IMR-90 (cell line): ENCODE results near the gene ACTR5. TPM values are rescaled to one million over a fixed set of nuclear protein-coding genes. Genes with fewer than 3 reads are reported as not detected.

Source experiments
- ATAC-seq: fragments of 200-7000 bp; cut with Tn5 transposase; 2 replicates; pipeline ENCODE4 v1.9.1; 2020; ENCODE audit warnings: low read depth, mild to moderate bottlenecking, moderate library complexity
- BruUV-seq: library from RNA; stranded (reverse); fragments of 400-500 nt; replicated peaks from 2 replicates; lab custom pipeline; 2021; lab: Mats Ljungman, UMichigan
- CTCF ChIA-PET: fragments of 300-600 bp; formaldehyde crosslinking; extraction: SDS; loops from one replicate; lab custom pipeline; 2021; ENCODE audit warnings: antibody characterized with exemption; lab: Yijun Ruan, JAX
- POLR2A ChIA-PET: fragments of 300-600 bp; sonication (Branson Sonifier 250); formaldehyde crosslinking; loops from one replicate; lab custom pipeline; 2022; ENCODE audit warnings: antibody characterized with exemption; ENCODE audit not compliant: unreplicated experiment; lab: Charles Lee
- DNase-seq: peaks from one replicate; pipeline ENCODE4 v3.0.0; 2013
- H2AFZ ChIP-seq: replicated peaks from 2 replicates; pipeline ENCODE3; 2013; ENCODE audit warnings: low read length, mild to moderate bottlenecking; ENCODE audit not compliant: poor library complexity
- H2AK5ac ChIP-seq: 2 replicates; pipeline ENCODE4 v1.6.1; 2013; ENCODE audit warnings: low read depth, low read length, inconsistent platforms
- H2AK9ac ChIP-seq: replicated peaks from 2 replicates; pipeline ENCODE3; 2013; ENCODE audit warnings: mild to moderate bottlenecking, low read depth, low read length, moderate library complexity; ENCODE audit not compliant: poor library complexity
- H2BK120ac ChIP-seq: 2 replicates; pipeline ENCODE4 v1.6.1; 2013; ENCODE audit warnings: low read depth, low read length, inconsistent platforms
- H2BK15ac ChIP-seq: 3 replicates; pipeline ENCODE4 v1.6.1; 2013; ENCODE audit warnings: low read depth, low read length, inconsistent platforms
- H2BK20ac ChIP-seq: 2 replicates; pipeline ENCODE4 v1.6.1; 2013; ENCODE audit warnings: low read depth, mild to moderate bottlenecking, inconsistent platforms, low read length, moderate library complexity
- H2BK5ac ChIP-seq: 2 replicates; pipeline ENCODE4 v1.6.1; 2013; ENCODE audit warnings: mild to moderate bottlenecking, low read depth, low read length, inconsistent platforms; ENCODE audit not compliant: poor library complexity, severe bottlenecking
- H3K14ac ChIP-seq: replicated peaks from 2 replicates; pipeline ENCODE4 v1.6.1; 2013; ENCODE audit warnings: low read depth, low read length, inconsistent platforms
- H3K18ac ChIP-seq: 2 replicates; pipeline ENCODE4 v1.6.1; 2013; ENCODE audit warnings: low read depth, low read length, control low read depth
- H3K23ac ChIP-seq: 2 replicates; pipeline ENCODE4 v1.6.1; 2013; ENCODE audit warnings: low read depth, low read length, inconsistent platforms
- H3K27ac ChIP-seq: 2 replicates; pipeline ENCODE4 v1.5.1; 2013; ENCODE audit warnings: mild to moderate bottlenecking, control low read depth, low read length; ENCODE audit not compliant: insufficient read depth
- H3K27me3 ChIP-seq: 2 replicates; pipeline ENCODE4 v1.6.1; 2013; ENCODE audit warnings: low read length; ENCODE audit not compliant: control insufficient read depth, insufficient read depth
- H3K36me3 ChIP-seq: 2 replicates; pipeline ENCODE4 v1.6.1; 2013; ENCODE audit warnings: low read length, mixed read lengths; ENCODE audit not compliant: control insufficient read depth, insufficient read depth
- H3K4ac ChIP-seq: 2 replicates; pipeline ENCODE4 v1.6.1; 2013; ENCODE audit warnings: low read depth, low read length, inconsistent platforms
- H3K4me1 ChIP-seq: 2 replicates; pipeline ENCODE4 v1.6.1; 2013; ENCODE audit warnings: low read length, mixed read lengths; ENCODE audit not compliant: control insufficient read depth, insufficient read depth
- H3K4me2 ChIP-seq: 2 replicates; pipeline ENCODE4 v1.6.1; 2013; ENCODE audit warnings: low read depth, mild to moderate bottlenecking, control low read depth, low read length, moderate library complexity
- H3K4me3 ChIP-seq: 2 replicates; pipeline ENCODE4 v1.5.1; 2013; ENCODE audit warnings: low read depth, mild to moderate bottlenecking, control low read depth, low read length, moderate library complexity; ENCODE audit not compliant: insufficient read depth
- H3K56ac ChIP-seq: 2 replicates; pipeline ENCODE4 v1.6.1; 2013; ENCODE audit warnings: low read length, inconsistent platforms; ENCODE audit not compliant: insufficient read depth; ENCODE audit errors: extremely low read depth
- H3K79me1 ChIP-seq, 2 experiments: 2 replicates each; pipeline ENCODE4 v1.6.1; 2013; ENCODE audit warnings: low read length in 2 of 2, inconsistent platforms in 1 of 2, low read depth in 1 of 2
- H3K9ac ChIP-seq: 2 replicates; pipeline ENCODE4 v1.6.1; 2013; ENCODE audit warnings: low read depth, low read length, control low read depth
- H3K9me1 ChIP-seq: 2 replicates; pipeline ENCODE4 v1.6.1; 2013; ENCODE audit warnings: low read length, inconsistent platforms; ENCODE audit not compliant: insufficient read depth
- H3K9me3 ChIP-seq: 2 replicates; pipeline ENCODE4 v1.6.1; 2013; ENCODE audit warnings: low read length; ENCODE audit not compliant: control insufficient read depth, insufficient read depth
- H4K20me1 ChIP-seq: 2 replicates; pipeline ENCODE4 v1.6.1; 2013; ENCODE audit warnings: low read length, inconsistent platforms; ENCODE audit not compliant: insufficient read depth
- H4K5ac ChIP-seq: 2 replicates; pipeline ENCODE4 v1.6.1; 2013; ENCODE audit warnings: mild to moderate bottlenecking, low read depth, low read length, control low read depth
- H4K8ac ChIP-seq, 2 experiments: 2 replicates each; pipeline ENCODE4 v1.6.1; 2013; ENCODE audit warnings: low read depth in 2 of 2, low read length in 2 of 2, control low read depth in 1 of 2, inconsistent platforms in 1 of 2
- H4K91ac ChIP-seq: 2 replicates; pipeline ENCODE4 v1.6.1; 2013; ENCODE audit warnings: low read depth, low read length, inconsistent platforms; ENCODE audit not compliant: insufficient read depth
- BHLHE40 ChIP-seq: fragments of 150-350 bp; IDR thresholded peaks from 2 replicates; pipeline ENCODE4 v1.6.1; 2016; ENCODE audit warnings: mild to moderate bottlenecking, low read depth, low read length
- CEBPB ChIP-seq: IDR thresholded peaks from 2 replicates; pipeline ENCODE4 v1.6.1; 2012; ENCODE audit warnings: low read depth, low read length, improper control_type of control experiment
- CHD1 ChIP-seq: IDR thresholded peaks from 2 replicates; pipeline ENCODE4 v1.6.1; 2012; ENCODE audit warnings: low read depth, low read length, improper control_type of control experiment
- CTCF ChIP-seq: conservative IDR thresholded peaks from 2 replicates; pipeline ENCODE4 v1.5.1; 2012; ENCODE audit warnings: mild to moderate bottlenecking, low read depth, low read length, improper control_type of control experiment
- ELK1 ChIP-seq: fragments of 150-350 bp; IDR thresholded peaks from 2 replicates; pipeline ENCODE4 v1.6.1; 2016; ENCODE audit warnings: low read depth, mild to moderate bottlenecking, low read length, moderate library complexity, borderline replicate concordance
- FOS ChIP-seq: fragments of 150-350 bp; IDR thresholded peaks from 2 replicates; pipeline ENCODE4 v1.6.1; 2016; ENCODE audit warnings: low read depth, low read length
- MAFK ChIP-seq: IDR thresholded peaks from 2 replicates; pipeline ENCODE4 v1.6.1; 2012; ENCODE audit warnings: low read depth, low read length, improper control_type of control experiment
- MAZ ChIP-seq: IDR thresholded peaks from 2 replicates; pipeline ENCODE4 v1.6.1; 2012; ENCODE audit warnings: low read depth, mild to moderate bottlenecking, low read length, improper control_type of control experiment, moderate library complexity, borderline replicate concordance
- MXI1 ChIP-seq: IDR thresholded peaks from 2 replicates; pipeline ENCODE4 v1.6.1; 2012; ENCODE audit warnings: low read depth, mild to moderate bottlenecking, low read length, moderate library complexity, borderline replicate concordance
- NFE2L2 ChIP-seq: fragments of 150-350 bp; IDR thresholded peaks from 2 replicates; pipeline ENCODE4 v1.6.1; 2016; ENCODE audit warnings: low read depth, mild to moderate bottlenecking, low read length
- POLR2A ChIP-seq: IDR thresholded peaks from 2 replicates; pipeline ENCODE4 v1.6.1; 2012; ENCODE audit warnings: mild to moderate bottlenecking, low read depth, low read length
- RAD21 ChIP-seq: IDR thresholded peaks from 2 replicates; pipeline ENCODE4 v1.6.1; 2012; ENCODE audit warnings: low read length, improper control_type of control experiment
- RCOR1 ChIP-seq: IDR thresholded peaks from 2 replicates; pipeline ENCODE4 v1.6.1; 2012; ENCODE audit warnings: mild to moderate bottlenecking, low read length, improper control_type of control experiment; ENCODE audit not compliant: insufficient replicate concordance
- RFX5 ChIP-seq: IDR thresholded peaks from 2 replicates; pipeline ENCODE4 v1.8.0; 2012; ENCODE audit warnings: low read depth, mild to moderate bottlenecking, low read length, moderate library complexity
- SMC3 ChIP-seq: fragments of 150-350 bp; IDR thresholded peaks from 2 replicates; pipeline ENCODE4 v1.6.1; 2016; ENCODE audit warnings: low read depth, mild to moderate bottlenecking, antibody characterized with exemption, low read length, moderate library complexity
- USF2 ChIP-seq: fragments of 150-350 bp; IDR thresholded peaks from 2 replicates; pipeline ENCODE4 v1.6.1; 2017; ENCODE audit warnings: mild to moderate bottlenecking, antibody characterized with exemption, low read length, low read depth
- WGBS, 2 experiments: methylation state at CpG; one replicate each; pipeline versions ENCODE4 v1.1.5 to v1.1.7; 2013; ENCODE audit warnings: missing lambda C conversion rate in 2 of 2; ENCODE audit not compliant: insufficient read length in 1 of 2; ENCODE audit errors: extremely low coverage in 2 of 2; 5-methylcytosine and 5-hydroxymethylcytosine counted together
- dilution Hi-C: fragments of 300-500 bp; cut with HindIII; formaldehyde crosslinking; loops from one replicate; pipeline ENCODE4 v1.14.3; 2018; ENCODE audit warnings: low sequenced_read_pairs; ENCODE audit not compliant: unreplicated experiment
- in situ Hi-C: fragments of 300-500 bp; cut with MboI; formaldehyde crosslinking; loops from 3 replicates; pipeline ENCODE4 v1.14.3; 2019; ENCODE audit warnings: low sequenced_read_pairs, inconsistent platforms, mixed read lengths
- intact Hi-C: fragments of 100-400 bp; cut with micrococcal nuclease; formaldehyde crosslinking; loops from 2 replicates; pipeline ENCODE4 v1.10.0; 2022
- polyA plus RNA-seq, 3 experiments: library from polyadenylated mRNA; depleted of rRNA; stranded (reverse); fragments of >200 nt; gene quantifications; 2 replicates each; pipeline ENCODE4 v1.2.3, GENCODE V29; 2012; ENCODE audit warnings: low replicate concordance in 1 of 3
- total RNA-seq: library from RNA; depleted of rRNA; stranded (reverse); fragments of >200 nt; gene quantifications from 2 replicates; pipeline ENCODE4 v1.2.3, GENCODE V29; 2012

ACTR5 gene
- total and polyA plus RNA-seq, 2 of the 4 experiments (the other 2 are of a cell fraction): 5.9 to 6.6 TPM

DNA sequence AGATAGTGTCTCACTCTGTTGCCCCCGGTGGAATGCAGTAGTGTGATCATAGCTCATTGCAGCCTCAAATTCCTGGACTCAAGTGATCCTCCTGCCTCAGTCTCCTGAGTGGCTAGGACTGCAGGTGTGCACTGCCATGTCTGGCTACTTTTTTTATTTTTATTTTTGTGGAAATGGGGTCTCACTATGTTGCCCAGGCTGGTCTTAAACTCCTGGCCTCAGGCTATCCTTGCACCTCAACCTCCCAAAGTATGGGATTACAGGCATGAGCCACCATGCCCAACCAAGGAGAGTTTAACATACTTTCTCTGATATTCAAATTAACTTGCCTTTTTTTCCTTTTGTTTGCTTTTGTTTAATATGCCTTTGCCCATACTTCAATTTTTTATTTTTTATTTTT, 10.4 kb upstream of the ACTR5 start:
- no peak for ATAC-seq
- Histone ChIP-seq H3K9me1 (no peaks in the 10 kb centered on the region; the same call in 1 of the 2 replicates), H2BK5ac (no peak overlapping the region), H3K14ac (no peak overlapping the region), H3K27me3 (peaks cover 29% of the 10 kb centered on the region), H3K4me1 (no peaks in the 10 kb centered on the region), H3K56ac (no peak overlapping the region), H2AK5ac (no peak overlapping the region), H4K20me1 (no peaks in the 10 kb centered on the region), H3K4me2 (no peak overlapping the region), H2AK9ac (no peak overlapping the region), H3K9me3 (no peaks in the 10 kb centered on the region), H3K4ac (no peak overlapping the region), H2AFZ (no peak overlapping the region), H3K4me3 (no peak overlapping the region), H3K27ac (no peak overlapping the region), H3K36me3 (no peaks in the 10 kb centered on the region), H2BK20ac (no peak overlapping the region), H3K23ac (no peak overlapping the region), H4K5ac (no peak overlapping the region), H4K91ac (no peak overlapping the region), H3K18ac (no peak overlapping the region), H2BK120ac (no peak overlapping the region), H4K8ac (no peak overlapping the region), H3K79me1 (no peaks in the 10 kb centered on the region), H2BK15ac (no peak overlapping the region), H3K9ac (no peak overlapping the region)
- in situ Hi-C loops (loop anchor here (10.0 to 25.0 kb wide), 3 partner anchors 93 to 276 kb away; partner anchors contain the start of gene RALGAPB), intact Hi-C loops (no loop called here), dilution Hi-C loops (no loop called here)
- ChIA-PET CTCF (no interaction called here), POLR2A (no interaction called here)
- 80% methylated on average over 1 of the region's 1 CpG; no CpG with 5 or more reads in 1 of the 2 experiments for WGBS, 2 experiments
- no peak for DNase-seq
- no TSS peak for BruUV-seq
- TF ChIP-seq RFX5: no peak
- no peak for TF ChIP-seq FOS
- no peak for TF ChIP-seq RCOR1
- no peak for TF ChIP-seq POLR2A
- no peak for TF ChIP-seq USF2
- no peak for TF ChIP-seq SMC3
- TF ChIP-seq RAD21: no peak
- TF ChIP-seq MAFK: no peak
- TF ChIP-seq BHLHE40: no peak
- TF ChIP-seq CEBPB: no peak
- no peak for TF ChIP-seq ELK1
- no peak for TF ChIP-seq NFE2L2
- no peak for TF ChIP-seq MAZ
- TF ChIP-seq CHD1: no peak
- TF ChIP-seq MXI1: no peak
- TF ChIP-seq CTCF: no peak
